ENCODE measurements around the gene SBF2. TPM values are rescaled to one million over a fixed set of nuclear protein-coding genes. Genes with fewer than 3 reads are reported as not detected.

SBF2 gene
- total and polyA plus RNA-seq, 2 of the 13 experiments (the other 11 are each of a cell fraction or from before 2014, with no cell fraction given) = 24.0 to 45.8 TPM

DNA sequence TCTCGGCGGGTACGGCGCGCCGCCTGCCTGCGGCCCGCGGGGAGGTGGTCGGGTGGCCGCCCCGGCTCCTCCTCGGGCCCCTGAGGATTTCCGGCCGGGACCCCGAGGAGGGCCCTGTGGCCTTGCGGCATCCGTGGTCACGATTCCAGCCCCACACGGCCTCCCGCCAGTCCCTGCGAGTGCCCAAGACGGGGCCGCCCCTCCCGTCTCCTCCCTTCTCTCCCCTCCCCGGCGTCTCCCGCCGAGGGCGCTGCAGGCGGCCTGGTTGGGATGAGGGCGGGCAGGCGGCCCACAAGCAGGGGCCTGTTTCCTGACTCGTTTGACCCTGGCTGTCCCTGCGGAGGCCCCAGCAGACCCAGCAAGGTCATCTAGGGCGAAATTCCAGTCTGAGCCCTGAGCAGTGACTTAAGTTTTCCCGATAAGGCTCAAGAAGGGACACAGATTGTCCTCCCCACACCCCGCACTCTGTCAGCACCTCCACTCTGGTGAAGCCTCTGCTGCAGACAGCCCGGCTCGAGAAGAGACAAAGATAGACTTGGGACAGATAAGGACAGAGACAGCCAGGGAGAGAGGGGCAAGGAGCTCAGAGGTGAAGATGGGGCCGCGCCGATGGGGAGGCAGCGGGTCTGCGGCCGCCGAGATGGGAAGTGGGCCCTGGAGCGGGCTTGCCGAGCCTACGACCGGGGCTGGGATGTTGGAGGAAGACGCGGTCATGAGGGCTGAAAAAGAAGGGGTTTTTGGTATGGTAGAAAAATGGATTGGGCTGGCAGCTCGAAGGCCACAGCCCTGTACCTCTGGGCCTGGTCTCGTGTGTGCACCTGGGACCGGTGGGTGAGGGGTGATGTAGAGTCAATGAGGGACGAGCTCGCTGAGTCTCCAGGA lies 535.1 kb downstream of the SBF2 start (continued):
- TF ChIP-seq ZNF850 (CRISPR knock-in tag; conservative IDR thresholded peaks at IDR 0.05) (no peak), MIER3 (CRISPR knock-in tag; IDR thresholded peaks at IDR 0.05; ENCODE audit: borderline replicate concordance) (no peak), NR2F6 (IDR thresholded peaks at IDR 0.05) (peak; percentile 52), NR2F6 (CRISPR knock-in tag; IDR thresholded peaks at IDR 0.05) (peak; percentile 70), ZNF446 (CRISPR knock-in tag; IDR thresholded peaks at IDR 0.05) (no peak), SOX5 (CRISPR knock-in tag; IDR thresholded peaks at IDR 0.05; ENCODE audit: borderline replicate concordance) (0 out of 2 replicates have a peak, but pooled peaks have one; percentile 17), ZNF143 (CRISPR knock-in tag; IDR thresholded peaks at IDR 0.05) (peak; percentile 55; the same call in 1 of the 2 replicates), ZNF331 (CRISPR knock-in tag; IDR thresholded peaks at IDR 0.05) (0 out of 2 replicates have a peak, but pooled peaks have one; percentile 11), BRD4 (CRISPR knock-in tag; IDR thresholded peaks at IDR 0.05) (peak; percentile 86; the same call in 1 of the 2 replicates), ZEB1 (IDR thresholded peaks at IDR 0.05; ENCODE audit: insufficient replicate concordance, low read depth) (peak; percentile 17), RFX3 (CRISPR knock-in tag; IDR thresholded peaks at IDR 0.05) (no peak; the same call in 1 of the 2 replicates), ZNF879 (CRISPR knock-in tag; IDR thresholded peaks at IDR 0.05) (0 out of 2 replicates have a peak, but pooled peaks have one; percentile 51), WIZ (CRISPR knock-in tag; IDR thresholded peaks at IDR 0.05) (peak; percentile 76; the same call in 1 of the 2 replicates), SP5 (CRISPR knock-in tag; IDR thresholded peaks at IDR 0.05; ENCODE audit: borderline replicate concordance, low read depth) (peak; percentile 62), RXRB (CRISPR knock-in tag; IDR thresholded peaks at IDR 0.05; ENCODE audit: borderline replicate concordance) (peak; percentile 85), ZNF883 (CRISPR knock-in tag; IDR thresholded peaks at IDR 0.05; ENCODE audit: not compliant biosample characterization) (peak; percentile 52), ZNF12 (CRISPR knock-in tag; IDR thresholded peaks at IDR 0.05) (no peak; the same call in none of the 2 replicates), ZNF224 (CRISPR knock-in tag; IDR thresholded peaks at IDR 0.05) (no peak)
- TF ChIP-seq, protein P1, sequence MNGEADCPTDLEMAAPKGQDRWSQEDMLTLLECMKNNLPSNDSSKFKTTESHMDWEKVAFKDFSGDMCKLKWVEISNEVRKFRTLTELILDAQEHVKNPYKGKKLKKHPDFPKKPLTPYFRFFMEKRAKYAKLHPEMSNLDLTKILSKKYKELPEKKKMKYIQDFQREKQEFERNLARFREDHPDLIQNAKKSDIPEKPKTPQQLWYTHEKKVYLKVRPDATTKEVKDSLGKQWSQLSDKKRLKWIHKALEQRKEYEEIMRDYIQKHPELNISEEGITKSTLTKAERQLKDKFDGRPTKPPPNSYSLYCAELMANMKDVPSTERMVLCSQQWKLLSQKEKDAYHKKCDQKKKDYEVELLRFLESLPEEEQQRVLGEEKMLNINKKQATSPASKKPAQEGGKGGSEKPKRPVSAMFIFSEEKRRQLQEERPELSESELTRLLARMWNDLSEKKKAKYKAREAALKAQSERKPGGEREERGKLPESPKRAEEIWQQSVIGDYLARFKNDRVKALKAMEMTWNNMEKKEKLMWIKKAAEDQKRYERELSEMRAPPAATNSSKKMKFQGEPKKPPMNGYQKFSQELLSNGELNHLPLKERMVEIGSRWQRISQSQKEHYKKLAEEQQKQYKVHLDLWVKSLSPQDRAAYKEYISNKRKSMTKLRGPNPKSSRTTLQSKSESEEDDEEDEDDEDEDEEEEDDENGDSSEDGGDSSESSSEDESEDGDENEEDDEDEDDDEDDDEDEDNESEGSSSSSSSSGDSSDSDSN (CRISPR knock-in tag; IDR thresholded peaks at IDR 0.05) = peak; percentile 93
- TF ChIP-seq, protein P2, sequence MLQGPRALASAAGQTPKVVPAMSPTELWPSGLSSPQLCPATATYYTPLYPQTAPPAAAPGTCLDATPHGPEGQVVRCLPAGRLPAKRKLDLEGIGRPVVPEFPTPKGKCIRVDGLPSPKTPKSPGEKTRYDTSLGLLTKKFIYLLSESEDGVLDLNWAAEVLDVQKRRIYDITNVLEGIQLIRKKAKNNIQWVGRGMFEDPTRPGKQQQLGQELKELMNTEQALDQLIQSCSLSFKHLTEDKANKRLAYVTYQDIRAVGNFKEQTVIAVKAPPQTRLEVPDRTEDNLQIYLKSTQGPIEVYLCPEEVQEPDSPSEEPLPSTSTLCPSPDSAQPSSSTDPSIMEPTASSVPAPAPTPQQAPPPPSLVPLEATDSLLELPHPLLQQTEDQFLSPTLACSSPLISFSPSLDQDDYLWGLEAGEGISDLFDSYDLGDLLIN (CRISPR knock-in tag; IDR thresholded peaks at IDR 0.05; ENCODE audit: borderline replicate concordance) = 0 out of 2 replicates have a peak, but pooled peaks have one; percentile 5
- TF ChIP-seq, protein P3, sequence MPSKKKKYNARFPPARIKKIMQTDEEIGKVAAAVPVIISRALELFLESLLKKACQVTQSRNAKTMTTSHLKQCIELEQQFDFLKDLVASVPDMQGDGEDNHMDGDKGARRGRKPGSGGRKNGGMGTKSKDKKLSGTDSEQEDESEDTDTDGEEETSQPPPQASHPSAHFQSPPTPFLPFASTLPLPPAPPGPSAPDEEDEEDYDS (CRISPR knock-in tag; IDR thresholded peaks at IDR 0.05) = peak; percentile 49
- TF ChIP-seq, protein P4, sequence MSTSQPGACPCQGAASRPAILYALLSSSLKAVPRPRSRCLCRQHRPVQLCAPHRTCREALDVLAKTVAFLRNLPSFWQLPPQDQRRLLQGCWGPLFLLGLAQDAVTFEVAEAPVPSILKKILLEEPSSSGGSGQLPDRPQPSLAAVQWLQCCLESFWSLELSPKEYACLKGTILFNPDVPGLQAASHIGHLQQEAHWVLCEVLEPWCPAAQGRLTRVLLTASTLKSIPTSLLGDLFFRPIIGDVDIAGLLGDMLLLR (CRISPR knock-in tag; IDR thresholded peaks at IDR 0.05) = no peak
- TF ChIP-seq, protein P5, sequence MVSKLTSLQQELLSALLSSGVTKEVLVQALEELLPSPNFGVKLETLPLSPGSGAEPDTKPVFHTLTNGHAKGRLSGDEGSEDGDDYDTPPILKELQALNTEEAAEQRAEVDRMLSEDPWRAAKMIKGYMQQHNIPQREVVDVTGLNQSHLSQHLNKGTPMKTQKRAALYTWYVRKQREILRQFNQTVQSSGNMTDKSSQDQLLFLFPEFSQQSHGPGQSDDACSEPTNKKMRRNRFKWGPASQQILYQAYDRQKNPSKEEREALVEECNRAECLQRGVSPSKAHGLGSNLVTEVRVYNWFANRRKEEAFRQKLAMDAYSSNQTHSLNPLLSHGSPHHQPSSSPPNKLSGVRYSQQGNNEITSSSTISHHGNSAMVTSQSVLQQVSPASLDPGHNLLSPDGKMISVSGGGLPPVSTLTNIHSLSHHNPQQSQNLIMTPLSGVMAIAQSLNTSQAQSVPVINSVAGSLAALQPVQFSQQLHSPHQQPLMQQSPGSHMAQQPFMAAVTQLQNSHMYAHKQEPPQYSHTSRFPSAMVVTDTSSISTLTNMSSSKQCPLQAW (CRISPR knock-in tag; IDR thresholded peaks at IDR 0.05) = no peak
